ENCODE results near the gene WDR89. TPM values are rescaled to one million over a fixed set of nuclear protein-coding genes. Genes with fewer than 3 reads are reported as not detected.

Gene WDR89
- 8.2 and 12.2 TPM in 2 replicates for total RNA-seq

GRCh38 chr14:63641473-63642228 is at the start of gene WDR89:
TSS of gene WDR89 (minus strand) at chr14:63641871. CDS start at chr14:63599942, 41,929 bp downstream.

Small RNA genes within 50 kb of the gene (small RNA-seq; reads per million reads assigned to genes)
- gene RF00012 = not detected
- not detected for gene RF00019
- not detected for gene RNU6-1162P
- gene RNU6-597P = not detected

Other genes starting within 250 kb of the WDR89 start
- gene PPP2R5E, start 98.5 kb downstream of the WDR89 start, total RNA-seq = 20.6 and 30.1 TPM in 2 replicates
- 8.8 and 12.5 TPM in 2 replicates for gene SGPP1, start 86.2 kb upstream of the WDR89 start, total RNA-seq
- gene SYNE2, start 211.1 kb upstream of the WDR89 start, total RNA-seq = 32.9 and 38.5 TPM in 2 replicates